Testis (tissue), 3 donors: Measurements from ENCODE around the gene PPP1R37. TPM values are rescaled to one million over a fixed set of nuclear protein-coding genes. Genes with fewer than 3 reads are reported as not detected.
A peak's percentile ranks its signal among the peaks of the same experiment; 100 is the strongest.

Experiments
- DNase-seq: peaks from one replicate; pipeline ENCODE4 v3.0.0-alpha.2; 2019
- H3K27ac ChIP-seq, 2 donors: fragments of 200-600 bp; sonication (generic); one replicate each; pipeline ENCODE4 v1.5.1; 2019
- H3K27me3 ChIP-seq: fragments of 200-600 bp; sonication (generic); one replicate; pipeline ENCODE4 v1.5.1; 2019
- H3K36me3 ChIP-seq: fragments of 200-600 bp; sonication (generic); one replicate; pipeline ENCODE4 v1.5.1; 2017; ENCODE audit warnings: low read depth; ENCODE audit errors: missing control alignments
- H3K4me1 ChIP-seq: fragments of 200-600 bp; sonication (generic); one replicate; pipeline ENCODE4 v1.5.1; 2019
- H3K4me3 ChIP-seq, 2 donors: fragments of 200-600 bp; sonication (generic); one replicate each; pipeline ENCODE4 v1.5.1; 2017 to 2019
- H3K9me3 ChIP-seq: fragments of 200-600 bp; sonication (generic); one replicate; pipeline ENCODE4 v1.5.1; 2017
- POLR2A ChIP-seq: fragments of 450-650 bp; IDR thresholded peaks from one replicate; pipeline ENCODE4 v1.6.1; 2017; ENCODE audit warnings: antibody characterized with exemption, mild to moderate bottlenecking, moderate library complexity
- WGBS, 2 donors: methylation state at CpG; one replicate each; pipeline ENCODE4 v1.1.5; 2018; 5-methylcytosine and 5-hydroxymethylcytosine counted together
- intact Hi-C: fragments of 100-400 bp; cut with DNase I; formaldehyde crosslinking; loops from one replicate; pipeline ENCODE4 v1.15.1; 2023; ENCODE audit warnings: low total_unique reads
- polyA plus RNA-seq: library from polyadenylated mRNA; stranded (reverse); fragments of 350-450 nt; fragmentation: Illumina TruSeq; extraction: RNeasy Lipid Tissue Mini Kit (QIAGEN cat#74804); gene quantifications from one replicate; pipeline ENCODE4 v1.2.3, GENCODE V29; 2014; ENCODE audit warnings: low read depth, low replicate concordance; ENCODE audit not compliant: insufficient read depth
- total RNA-seq, 2 donors: library from RNA; depleted of rRNA; stranded (reverse); fragments of >200 nt; gene quantifications; one replicate each; pipeline ENCODE4 v1.2.3, GENCODE V29; 2016
- TF ChIP-seq, protein P1 (sequence below), 3 experiments: fragments of 450-650 bp in 2 of 3; fragments of 200-600 bp in 1 of 3; sonication (generic) in 1 of 3; IDR thresholded peaks; one replicate each; pipeline ENCODE4 v1.5.1; 2016 to 2019; ENCODE audit warnings: antibody characterized with exemption in 3 of 3, mild to moderate bottlenecking in 2 of 3, moderate library complexity in 1 of 3

Gene PPP1R37
- total and polyA plus RNA-seq, 3 donors from 2014 or later, result 28.5 to 83.0 (median 82.5) TPM

GRCh38 chr19:45144431-45145269, 51.7 kb downstream of the PPP1R37 start:
- Histone ChIP-seq H3K4me1 (peaks cover 7% of the 10 kb centered on the region), H3K4me3 (peak overlapping the region in 1 of 2 donors; percentile 13), H3K9me3 (no peaks in the 10 kb centered on the region), H3K27ac (no peak overlapping the region), H3K27me3 (no peaks in the 10 kb centered on the region), H3K36me3 (no peaks in the 10 kb centered on the region)
- no peak for TF ChIP-seq POLR2A
- TF ChIP-seq, protein P1, sequence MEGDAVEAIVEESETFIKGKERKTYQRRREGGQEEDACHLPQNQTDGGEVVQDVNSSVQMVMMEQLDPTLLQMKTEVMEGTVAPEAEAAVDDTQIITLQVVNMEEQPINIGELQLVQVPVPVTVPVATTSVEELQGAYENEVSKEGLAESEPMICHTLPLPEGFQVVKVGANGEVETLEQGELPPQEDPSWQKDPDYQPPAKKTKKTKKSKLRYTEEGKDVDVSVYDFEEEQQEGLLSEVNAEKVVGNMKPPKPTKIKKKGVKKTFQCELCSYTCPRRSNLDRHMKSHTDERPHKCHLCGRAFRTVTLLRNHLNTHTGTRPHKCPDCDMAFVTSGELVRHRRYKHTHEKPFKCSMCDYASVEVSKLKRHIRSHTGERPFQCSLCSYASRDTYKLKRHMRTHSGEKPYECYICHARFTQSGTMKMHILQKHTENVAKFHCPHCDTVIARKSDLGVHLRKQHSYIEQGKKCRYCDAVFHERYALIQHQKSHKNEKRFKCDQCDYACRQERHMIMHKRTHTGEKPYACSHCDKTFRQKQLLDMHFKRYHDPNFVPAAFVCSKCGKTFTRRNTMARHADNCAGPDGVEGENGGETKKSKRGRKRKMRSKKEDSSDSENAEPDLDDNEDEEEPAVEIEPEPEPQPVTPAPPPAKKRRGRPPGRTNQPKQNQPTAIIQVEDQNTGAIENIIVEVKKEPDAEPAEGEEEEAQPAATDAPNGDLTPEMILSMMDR (IDR thresholded peaks at IDR 0.05), result no peak
- intact Hi-C loops, result no loop called here
- WGBS, 2 donors, result 64 to 78% methylated on average over 29 to 40 of the region's 53 CpGs
- no peak for DNase-seq

- WGBS, 2 donors, result 51 to 92% methylated on average over 14 to 33 of the region's 54 CpGs
- Histone ChIP-seq H3K9me3 (no peaks in the 10 kb centered on the region), H3K4me1 (peaks cover 7% of the 10 kb centered on the region), H3K27me3 (no peaks in the 10 kb centered on the region), H3K4me3 (no peak overlapping the region), H3K27ac (no peak overlapping the region), H3K36me3 (no peaks in the 10 kb centered on the region)
- DNase-seq, result no peak
- intact Hi-C loops, result no loop called here
- TF ChIP-seq POLR2A, result no peak
- TF ChIP-seq, protein P1 (IDR thresholded peaks at IDR 0.05), result no peak
These were observed 52.6 kb downstream of the PPP1R37 start for GRCh38 chr19:45145270-45146189.

GRCh38 chr19:45146251-45146650, 53.3 kb downstream of the PPP1R37 start:
- 60 to 80% methylated on average over 1 to 10 of the region's 13 CpGs for WGBS, 2 donors
- DNase-seq, result peak; percentile 25
- Histone ChIP-seq H3K27me3 (no peaks in the 10 kb centered on the region), H3K36me3 (no peaks in the 10 kb centered on the region), H3K4me1 (peaks cover 7% of the 10 kb centered on the region), H3K9me3 (no peaks in the 10 kb centered on the region), H3K27ac (no peak overlapping the region), H3K4me3 (no peak overlapping the region)
- intact Hi-C loops, result no loop called here
- TF ChIP-seq POLR2A, result no peak
- TF ChIP-seq, protein P1 (IDR thresholded peaks at IDR 0.05), result no peak

DNA sequence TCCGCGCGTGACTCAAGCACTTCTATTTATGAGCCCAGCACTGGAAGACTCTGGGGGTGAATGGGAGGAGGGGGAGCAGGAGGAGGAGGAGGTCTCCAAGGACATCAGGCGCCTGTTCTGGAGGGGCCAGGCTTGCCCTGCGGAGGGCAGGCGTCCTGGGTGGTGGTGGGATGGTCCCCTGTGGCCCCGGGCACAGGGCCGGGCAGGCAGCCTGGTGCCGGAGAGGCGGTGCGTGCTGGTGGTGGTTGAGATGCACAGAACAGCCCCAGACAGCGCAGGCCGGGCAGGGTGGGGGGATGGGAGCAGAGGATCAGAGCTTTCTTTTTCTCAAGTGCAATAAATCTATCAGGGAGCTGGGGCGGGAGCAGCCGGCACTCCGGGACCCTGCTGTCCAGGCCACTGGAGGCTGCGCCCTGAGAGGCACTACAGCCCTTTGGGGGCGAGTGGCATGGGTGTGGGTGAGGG, 53.8 kb downstream of the PPP1R37 start:
- Histone ChIP-seq H3K27me3 (no peaks in the 10 kb centered on the region), H3K9me3 (no peaks in the 10 kb centered on the region), H3K4me3 (no peak overlapping the region), H3K4me1 (peaks cover 7% of the 10 kb centered on the region), H3K36me3 (no peaks in the 10 kb centered on the region), H3K27ac (no peak overlapping the region)
- intact Hi-C loops, result no loop called here
- 84 to 91% methylated on average over 15 to 18 of the region's 18 CpGs for WGBS, 2 donors
- no peak for DNase-seq
- no peak for TF ChIP-seq POLR2A
- TF ChIP-seq, protein P1 (IDR thresholded peaks at IDR 0.05), result no peak
